OCI-LY3 (cell line): ENCODE data around the gene RBL1.
"Not testable (repeated sequence)": the region's sequence is repeated elsewhere in the genome, so short reads cannot be mapped to it uniquely, and the experiment has no call there.

ENCODE experiments used
- H2AFZ ChIP-seq: fragments of 200-600, 300-600 bp; shearing (Covaris generic); 2 replicates; pipeline ENCODE4 v1.6.0; 2014; ENCODE audit warnings: antibody characterized with exemption, low read depth, low read length
- H3K27ac ChIP-seq: fragments of 200-600, 300-600 bp; sonication (generic); 2 replicates; pipeline ENCODE4 v1.5.1; 2014; ENCODE audit warnings: mild to moderate bottlenecking, low read length, moderate library complexity, mixed read lengths
- H3K27me3 ChIP-seq: fragments of 200-600, 300-600 bp; sonication (generic); 2 replicates; pipeline ENCODE4 v1.6.1; 2014; ENCODE audit warnings: low read depth, low read length, mixed read lengths
- H3K36me3 ChIP-seq: fragments of 200-600, 300-600 bp; sonication (generic); replicated peaks from 2 replicates; pipeline ENCODE3; 2014; ENCODE audit warnings: low read depth, low read length, mixed read lengths
- H3K4me1 ChIP-seq: fragments of 300-600, 200-600 bp; sonication (generic); 2 replicates; pipeline ENCODE4 v1.6.1; 2014; ENCODE audit warnings: low read length, mixed read lengths
- H3K4me2 ChIP-seq: fragments of 200-600, 300-600 bp; sonication (generic); 2 replicates; pipeline ENCODE4 v1.6.1; 2014; ENCODE audit warnings: low read length, mixed read lengths
- H3K4me3 ChIP-seq: fragments of 300-600, 200-600 bp; sonication (generic); 2 replicates; pipeline ENCODE4 v1.5.1; 2014; ENCODE audit warnings: antibody characterized with exemption, mild to moderate bottlenecking, low read length, moderate library complexity
- H3K79me2 ChIP-seq: fragments of 300-600, 200-600 bp; shearing (Covaris generic); 2 replicates; pipeline ENCODE4 v1.6.1; 2014; ENCODE audit warnings: mild to moderate bottlenecking, low read length, mixed read lengths
- H3K9ac ChIP-seq: fragments of 300-600, 200-600 bp; shearing (Covaris generic); 2 replicates; pipeline ENCODE4 v1.6.0; 2014; ENCODE audit warnings: mild to moderate bottlenecking, low read length, moderate library complexity
- H3K9me3 ChIP-seq: fragments of 200-600, 300-600 bp; shearing (Covaris generic); 2 replicates; pipeline ENCODE4 v1.6.1; 2014; ENCODE audit warnings: low read length, mixed read lengths; ENCODE audit not compliant: insufficient read depth
- H4K20me1 ChIP-seq: fragments of 200-600, 300-600 bp; sonication (generic); 2 replicates; pipeline ENCODE4 v1.6.1; 2016; ENCODE audit warnings: low read length, mixed read lengths; ENCODE audit not compliant: insufficient read depth
- CTCF ChIP-seq: fragments of 200-600, 300-600 bp; sonication (generic); IDR thresholded peaks from 2 replicates; pipeline ENCODE4 v1.5.1; 2014; ENCODE audit warnings: antibody characterized with exemption, low read length, low read depth
- EZH2phosphoT487 ChIP-seq: fragments of 200-600 bp; shearing (Covaris generic); IDR thresholded peaks from 2 replicates; pipeline ENCODE4 v1.6.1; 2018; ENCODE audit warnings: antibody characterized with exemption, mixed run types, low read depth

The RBL1 gene

GRCh38 chr20:36971103-36971502, 124.7 kb downstream of the RBL1 start:
- no peaks in the 10 kb centered on the region for H3K79me2 ChIP-seq
- no peak overlapping the region for H3K4me3 ChIP-seq
- no peak overlapping the region for H3K4me2 ChIP-seq
- TF ChIP-seq CTCF, result no peak
- no peak for TF ChIP-seq EZH2phosphoT487
- H2AFZ ChIP-seq, result no peak overlapping the region
- H3K9ac ChIP-seq, result no peak overlapping the region
- H4K20me1 ChIP-seq, result no peaks in the 10 kb centered on the region
- H3K27ac ChIP-seq, result no peak overlapping the region
- H3K36me3 ChIP-seq, result no peaks in the 10 kb centered on the region
- H3K4me1 ChIP-seq, result no peaks in the 10 kb centered on the region
- no peaks in the 10 kb centered on the region for H3K27me3 ChIP-seq
- H3K9me3 ChIP-seq, result no peaks in the 10 kb centered on the region

DNA sequence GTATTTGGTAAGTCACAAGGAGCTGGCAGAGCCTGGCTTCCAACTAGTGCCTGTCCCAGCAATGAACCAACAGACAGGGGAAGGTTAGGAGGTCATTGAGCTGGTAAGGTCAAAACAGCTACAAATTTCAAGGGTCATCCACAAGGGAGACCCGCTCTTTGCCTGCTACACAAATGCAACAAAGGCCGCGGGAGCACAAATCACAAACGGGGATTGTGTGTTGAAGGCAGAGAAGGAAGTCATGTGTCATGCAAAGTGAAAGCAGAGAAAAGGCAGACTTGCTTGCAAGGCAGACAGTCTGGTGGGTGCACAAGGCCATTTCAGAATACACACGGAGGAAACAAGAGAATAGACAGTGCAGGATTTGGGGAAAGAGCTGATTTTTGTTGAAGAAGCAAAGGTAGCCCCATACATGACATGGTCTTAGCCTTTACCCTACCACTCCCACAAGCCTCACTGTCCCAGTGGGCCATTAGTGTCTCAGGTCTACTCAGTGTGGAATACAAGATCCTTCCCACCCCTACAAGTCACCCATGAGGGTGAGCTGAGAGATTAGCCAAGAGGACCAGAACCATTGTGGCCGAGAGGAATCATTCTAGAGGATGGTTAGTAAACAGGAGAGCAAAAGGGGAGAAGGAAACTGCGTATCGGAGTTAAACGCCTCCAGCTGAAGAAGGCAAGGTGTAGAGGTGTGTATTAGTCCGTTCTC, 126.2 kb downstream of the RBL1 start:
- Histone ChIP-seq H3K9ac (no peak overlapping the region), H3K79me2 (no peaks in the 10 kb centered on the region), H4K20me1 (no peaks in the 10 kb centered on the region), H3K4me2 (no peak overlapping the region), H3K4me1 (no peaks in the 10 kb centered on the region), H3K4me3 (no peak overlapping the region), H3K27me3 (no peaks in the 10 kb centered on the region), H3K27ac (no peak overlapping the region), H3K36me3 (no peaks in the 10 kb centered on the region), H3K9me3 (no peaks in the 10 kb centered on the region), H2AFZ (no peak overlapping the region)
- TF ChIP-seq EZH2phosphoT487, result no peak
- TF ChIP-seq CTCF, result no peak

- Histone ChIP-seq H3K36me3 (no peaks in the 10 kb centered on the region), H3K79me2 (no peaks in the 10 kb centered on the region), H2AFZ (no peak overlapping the region), H3K27me3 (no peaks in the 10 kb centered on the region), H3K4me3 (no peak overlapping the region), H3K9ac (no peak overlapping the region), H3K4me2 (no peak overlapping the region), H4K20me1 (no peaks in the 10 kb centered on the region), H3K4me1 (no peaks in the 10 kb centered on the region), H3K27ac (no peak overlapping the region), H3K9me3 (no peaks in the 10 kb centered on the region)
- TF ChIP-seq EZH2phosphoT487 (no peak), CTCF (no peak)
Observed at GRCh38 chr20:36969051-36969450, 126.7 kb downstream of the RBL1 start.

DNA sequence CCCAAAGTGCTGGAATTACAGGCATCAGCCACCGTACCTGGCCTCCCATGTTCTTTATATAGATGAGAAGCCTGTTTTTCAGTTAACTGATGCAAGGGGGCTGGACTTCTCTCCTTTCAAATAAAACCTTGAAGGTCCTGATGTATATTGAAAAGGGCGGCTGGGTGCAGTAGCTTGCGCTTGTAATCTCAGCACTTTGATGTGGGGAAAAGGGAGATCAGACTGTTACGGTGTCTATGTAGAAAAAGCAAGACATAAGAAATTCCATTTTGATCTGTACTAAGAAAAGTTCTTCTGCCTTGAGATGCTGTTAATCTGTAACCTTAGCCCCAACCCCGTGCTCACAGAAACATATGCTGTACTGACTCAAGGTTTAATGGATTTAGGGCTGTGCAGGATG, 128.2 kb downstream of the RBL1 start:
- Histone ChIP-seq H3K9me3 (peaks cover 2% of the 10 kb centered on the region; the same call in 1 of the 2 replicates), H3K27ac (no peak overlapping the region), H2AFZ (no peak overlapping the region), H3K4me3 (no peak overlapping the region), H3K4me1 (no peaks in the 10 kb centered on the region), H3K79me2 (no peaks in the 10 kb centered on the region), H3K36me3 (no peaks in the 10 kb centered on the region), H3K4me2 (no peak overlapping the region), H3K9ac (no peak overlapping the region), H4K20me1 (no peaks in the 10 kb centered on the region), H3K27me3 (no peaks in the 10 kb centered on the region)
- TF ChIP-seq EZH2phosphoT487 (no peak), CTCF (no peak)

DNA sequence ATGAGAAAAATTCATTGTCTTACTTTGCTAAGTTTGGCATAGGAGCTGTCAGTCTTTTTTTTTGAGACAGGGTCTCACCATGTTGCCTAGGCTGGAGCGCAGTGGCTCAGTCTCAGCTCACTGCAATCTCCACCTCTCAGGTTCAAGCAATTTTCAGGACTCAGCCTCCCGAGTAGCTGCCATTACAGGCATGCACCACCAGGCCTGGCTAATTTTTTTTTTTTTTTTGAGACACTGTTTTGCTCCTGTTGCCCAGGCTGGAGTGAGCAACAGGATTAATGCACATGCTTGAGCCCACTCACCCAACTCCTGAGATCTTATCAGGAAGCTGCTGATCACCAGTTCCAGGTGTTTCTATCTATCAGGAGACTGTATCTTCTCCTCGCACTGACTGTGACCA, 128.8 kb downstream of the RBL1 start:
- not testable (repeated sequence) for H3K79me2 ChIP-seq, H3K4me2 ChIP-seq, H2AFZ ChIP-seq, H3K27me3 ChIP-seq, H3K27ac ChIP-seq, H3K9ac ChIP-seq, H3K36me3 ChIP-seq, H4K20me1 ChIP-seq, H3K9me3 ChIP-seq, H3K4me1 ChIP-seq, H3K4me3 ChIP-seq

GRCh38 chr20:36962354-36962941, 133.3 kb downstream of the RBL1 start:
- not testable (repeated sequence) for H3K27me3 ChIP-seq, H3K4me1 ChIP-seq, H2AFZ ChIP-seq

More at GRCh38 chr20:36962354-36962941, 133.3 kb downstream of the RBL1 start:
- not testable (repeated sequence) for H3K9me3 ChIP-seq, H3K4me2 ChIP-seq, H3K36me3 ChIP-seq, H3K27ac ChIP-seq, H3K79me2 ChIP-seq, H4K20me1 ChIP-seq, H3K4me3 ChIP-seq, H3K9ac ChIP-seq
